K562 (cell line): ENCODE data around the gene GABRR3. TPM values are rescaled to one million over a fixed set of nuclear protein-coding genes. Genes with fewer than 3 reads are reported as not detected.

Source experiments
- ATAC-seq: fragments of 200-7000 bp; cut with Tn5 transposase; 3 replicates; pipeline ENCODE4 v1.9.1; 2020; ENCODE audit warnings: moderate library complexity
- BruUV-seq: library from RNA; stranded (reverse); fragments of 400-500 nt; replicated peaks from 2 replicates; lab custom pipeline; 2021; lab: Mats Ljungman, UMichigan
- CTCF ChIA-PET: fragments of 300-600 bp; formaldehyde crosslinking; extraction: SDS; loops from one replicate; lab custom pipeline; 2021; ENCODE audit warnings: low intra/inter-chr PET ratio; lab: Yijun Ruan, JAX
- POLR2A ChIA-PET: fragments of 300-600, 350-650 bp; sonication (Branson Sonifier 250); formaldehyde crosslinking; extraction: SDS; loops from one replicate; lab custom pipeline; 2021; ENCODE audit warnings: antibody characterized with exemption, inconsistent platforms; lab: Yijun Ruan, JAX
- DNase-seq, 4 experiments: peaks; one replicate each; pipeline versions ENCODE4 v3.0.0 to v3.0.0-alpha.2; 2011 to 2018; ENCODE audit warnings: low spot score in 3 of 4, mixed read lengths in 3 of 4; ENCODE audit errors: extremely low read depth in 1 of 4
- FAIRE-seq: peaks from 2 replicates; lab custom pipeline; 2011; peaks lifted over from hg19 to GRCh38; lab: Jason Lieb, UNC
- H2AFZ ChIP-seq: 2 replicates; pipeline ENCODE4 v1.6.0; 2011; ENCODE audit warnings: low read depth, low read length, control low read depth, inconsistent platforms
- H3K27ac ChIP-seq: fragments of 200-600 bp; 3 replicates; pipeline ENCODE4 v1.8.0; 2011; ENCODE audit warnings: low read depth, mild to moderate bottlenecking, control low read depth, inconsistent platforms, low read length, moderate library complexity, mixed read lengths; ENCODE audit errors: extremely low read depth
- H3K27me3 ChIP-seq, 2 experiments: fragments of 300-600 bp in 1 of 2; 2 replicates in 1 of 2; 3 replicates in 1 of 2; pipeline versions ENCODE4 v1.6.0 to v1.8.0; 2011; ENCODE audit warnings: inconsistent platforms in 2 of 2, low read length in 2 of 2, mild to moderate bottlenecking in 1 of 2, mixed read lengths in 1 of 2, moderate library complexity in 1 of 2; ENCODE audit not compliant: control insufficient read depth in 2 of 2, insufficient read depth in 2 of 2
- H3K36me3 ChIP-seq: fragments of 300-600 bp; 3 replicates; pipeline ENCODE4 v1.8.0; 2011; ENCODE audit warnings: mild to moderate bottlenecking, low read length, inconsistent platforms; ENCODE audit not compliant: control insufficient read depth, insufficient read depth
- H3K4me1 ChIP-seq, 2 experiments: fragments of 200-600 bp in 1 of 2; replicated peaks in 1 of 2; 2 replicates in 1 of 2; 3 replicates in 1 of 2; pipeline versions ENCODE4 v1.5.1 to v1.8.0; 2011; ENCODE audit warnings: inconsistent platforms in 2 of 2, low read length in 2 of 2, mild to moderate bottlenecking in 1 of 2, mixed read lengths in 1 of 2, moderate library complexity in 1 of 2; ENCODE audit not compliant: control insufficient read depth in 2 of 2, insufficient read depth in 2 of 2
- H3K4me2 ChIP-seq: 2 replicates; pipeline ENCODE4 v1.6.1; 2011; ENCODE audit warnings: low read length, control low read depth, inconsistent platforms, mixed read lengths; ENCODE audit not compliant: insufficient read depth
- H3K4me3 ChIP-seq: fragments of 200-600 bp; sonication (generic), shearing (Covaris generic); 2 replicates; pipeline ENCODE4 v1.5.1; 2016; ENCODE audit warnings: control low read depth, inconsistent platforms
- H3K79me2 ChIP-seq: fragments of 200-600 bp; 3 replicates; pipeline ENCODE4 v1.8.0; 2011; ENCODE audit warnings: low read length, inconsistent platforms; ENCODE audit not compliant: control insufficient read depth, insufficient read depth
- H3K9ac ChIP-seq, 2 experiments: 2 replicates each; pipeline versions ENCODE4 v1.6.0 to v1.6.1; 2011; ENCODE audit warnings: low read depth in 2 of 2, low read length in 2 of 2, control low read depth in 1 of 2, inconsistent platforms in 1 of 2, mild to moderate bottlenecking in 1 of 2, mixed read lengths in 1 of 2; ENCODE audit not compliant: insufficient read depth in 1 of 2
- H3K9me1 ChIP-seq: one replicate; pipeline ENCODE4 v1.6.0; 2011; ENCODE audit warnings: inconsistent platforms, mild to moderate bottlenecking, low read length, moderate library complexity; ENCODE audit not compliant: control insufficient read depth, insufficient read depth
- H3K9me3 ChIP-seq: replicated peaks from 2 replicates; pipeline ENCODE4 v1.5.1; 2011; ENCODE audit warnings: low read depth, low read length, inconsistent platforms; ENCODE audit not compliant: control insufficient read depth, insufficient read depth
- H4K20me1 ChIP-seq: replicated peaks from 2 replicates; pipeline ENCODE4 v1.6.1; 2011; ENCODE audit warnings: low read length, inconsistent platforms, mixed read lengths; ENCODE audit not compliant: control insufficient read depth, insufficient read depth
- ZNF263 ChIP-seq: sonication (generic); formaldehyde crosslinking; IDR thresholded peaks from 2 replicates; pipeline ENCODE4 v1.8.0; 2022; ENCODE audit warnings: mild to moderate bottlenecking, missing genetic modification reagents, borderline replicate concordance
- ZNF780A ChIP-seq: fragments of 250-450 bp; sonication (Bioruptor Pico); IDR thresholded peaks from 2 replicates; pipeline ENCODE4 v1.5.0; 2021; ENCODE audit warnings: mild to moderate bottlenecking
- ZZZ3 ChIP-seq: fragments of 450-650 bp; IDR thresholded peaks from 2 replicates; pipeline ENCODE4 v1.6.1; 2016; ENCODE audit warnings: antibody characterized with exemption, mild to moderate bottlenecking, moderate library complexity
- WGBS: fragments of 100-300 bp; shearing (Covaris generic); methylation state at CpG from one replicate; pipeline ENCODE4 v1.1.6; 2016; ENCODE audit warnings: low coverage, mixed read lengths; ENCODE audit not compliant: insufficient coverage; ENCODE audit errors: missing lambda C conversion rate; 5-methylcytosine and 5-hydroxymethylcytosine counted together
- in situ Hi-C: fragments of 300-500 bp; cut with MboI; formaldehyde crosslinking; loops from 4 replicates; pipeline ENCODE4 v1.15.0; 2018; ENCODE audit warnings: inconsistent platforms, mixed read lengths
- intact Hi-C: fragments of 100-400 bp; cut with micrococcal nuclease; formaldehyde crosslinking; loops from 2 replicates; pipeline ENCODE4 v1.14.2; 2022
- polyA plus RNA-seq, 8 experiments: library from polyadenylated mRNA; depleted of rRNA in 4 of 8; stranded (reverse) in 5 of 8; unstranded in 3 of 8; fragments of >200 nt; fragmentation: Nextera tagmentation in 2 of 8; fragmentation: Illumina TruSeq in 1 of 8; extraction: Ambion mirVana in 2 of 8; extraction: Trizol in 1 of 8; gene quantifications; 2 replicates each; pipeline versions ENCODE4 v1.2.1 to v1.2.3, GENCODE V29; 2011 to 2014; ENCODE audit warnings: inconsistent platforms in 1 of 8, missing spikeins in 1 of 8
- total RNA-seq, 7 experiments: library from RNA; depleted of rRNA in 6 of 7; stranded (reverse); fragments of >200 nt in 6 of 7; fragmentation: Illumina TruSeq in 2 of 7; extraction: Trizol in 2 of 7; gene quantifications; 2 replicates each; pipeline versions ENCODE4 v1.2.1 to v1.2.3, GENCODE V29; 2011 to 2021; ENCODE audit warnings: low replicate concordance in 1 of 7
- TF ChIP-seq, protein P1 (sequence below), 2 experiments: fragments of 450-650 bp in 1 of 2; sonication (generic) in 1 of 2; formaldehyde crosslinking in 1 of 2; IDR thresholded peaks in 1 of 2; conservative IDR thresholded peaks in 1 of 2; 2 replicates each; pipeline versions ENCODE4 v1.6.1 to v1.8.1; 2016 to 2023; ENCODE audit warnings: mild to moderate bottlenecking in 2 of 2, moderate library complexity in 2 of 2, inconsistent platforms in 1 of 2, missing genetic modification reagents in 1 of 2
- TF ChIP-seq, protein P2 (sequence below): sonication (generic); formaldehyde crosslinking; IDR thresholded peaks from 2 replicates; pipeline ENCODE4 v1.8.0; 2022; ENCODE audit warnings: mild to moderate bottlenecking, missing genetic modification reagents

The GABRR3 gene
- total and polyA plus RNA-seq, 9 of the 15 experiments (the other 6 are each of a cell fraction or from before 2014, with no cell fraction given): not detected

GRCh38 chr3:97949110-97949485 is 86.0 kb downstream of the GABRR3 start:
- Histone ChIP-seq H4K20me1 (no peaks in the 10 kb centered on the region), H3K4me1 (no peaks in the 10 kb centered on the region), H3K79me2 (no peaks in the 10 kb centered on the region), H3K9ac (no peak overlapping the region), H3K9me1 (no peaks in the 10 kb centered on the region), H2AFZ (no peak overlapping the region), H3K36me3 (peaks cover 82% of the 10 kb centered on the region), H3K27ac (no peak overlapping the region), H3K27me3 (no peaks in the 10 kb centered on the region), H3K4me2 (no peak overlapping the region), H3K4me3 (no peak overlapping the region), H3K9me3 (no peaks in the 10 kb centered on the region)
- ATAC-seq (no peak), FAIRE-seq (no peak), DNase-seq (no peak)
- intact Hi-C loops: no loop called here
- 93% methylated on average over 2 of the region's 2 CpGs for WGBS
- ChIA-PET POLR2A (no interaction called here), CTCF (no interaction called here)
- in situ Hi-C loops: no loop called here
- no peak for TF ChIP-seq ZNF780A (CRISPR knock-in tag)
- BruUV-seq: no TSS peak

DNA sequence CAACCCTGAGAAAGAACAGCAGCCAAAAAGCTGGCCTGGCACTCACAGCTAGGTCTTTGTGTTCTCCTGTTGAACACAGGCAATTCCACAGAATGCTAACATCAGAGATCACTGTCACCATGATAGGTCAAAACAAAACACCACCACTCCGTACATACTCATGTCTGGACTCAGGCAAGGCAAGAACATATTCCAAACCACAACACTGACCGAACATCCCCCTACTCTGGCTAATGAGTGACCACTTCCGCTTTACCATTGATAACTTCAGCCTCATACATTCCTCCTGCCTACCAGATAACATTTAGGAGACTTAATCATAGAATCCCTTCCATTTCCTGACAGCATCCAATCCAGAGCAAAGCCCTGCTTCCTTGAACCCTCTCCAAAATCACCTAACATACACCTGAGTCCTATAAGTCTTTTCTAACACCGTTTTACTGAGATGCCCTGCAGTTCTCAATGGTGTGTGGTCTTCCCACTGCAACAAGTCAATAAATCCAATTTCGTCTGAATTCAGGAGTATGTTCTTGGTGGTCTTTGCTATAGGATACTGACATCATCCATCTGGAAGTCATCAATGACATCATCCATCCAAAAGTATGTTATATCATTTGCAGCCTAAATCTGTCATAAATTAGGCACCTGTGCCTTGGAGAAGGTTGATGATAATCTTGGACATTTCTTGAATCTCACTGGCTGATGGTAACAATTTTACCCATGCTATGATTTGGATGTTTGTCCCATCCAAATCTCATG is 86.6 kb downstream of the GABRR3 start:
- H2AFZ ChIP-seq: no peak overlapping the region
- DNase-seq: no peak
- TF ChIP-seq ZZZ3 (no peak), ZNF263 (CRISPR knock-in tag) (no peak)
- TF ChIP-seq, protein P1, sequence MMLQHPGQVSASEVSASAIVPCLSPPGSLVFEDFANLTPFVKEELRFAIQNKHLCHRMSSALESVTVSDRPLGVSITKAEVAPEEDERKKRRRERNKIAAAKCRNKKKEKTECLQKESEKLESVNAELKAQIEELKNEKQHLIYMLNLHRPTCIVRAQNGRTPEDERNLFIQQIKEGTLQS (IDR thresholded peaks at IDR 0.05): peak; percentile 19; the same call in 1 of the 2 replicates
- TF ChIP-seq, protein P1 (CRISPR knock-in tag; conservative IDR thresholded peaks at IDR 0.05): no peak
- TF ChIP-seq, protein P2, sequence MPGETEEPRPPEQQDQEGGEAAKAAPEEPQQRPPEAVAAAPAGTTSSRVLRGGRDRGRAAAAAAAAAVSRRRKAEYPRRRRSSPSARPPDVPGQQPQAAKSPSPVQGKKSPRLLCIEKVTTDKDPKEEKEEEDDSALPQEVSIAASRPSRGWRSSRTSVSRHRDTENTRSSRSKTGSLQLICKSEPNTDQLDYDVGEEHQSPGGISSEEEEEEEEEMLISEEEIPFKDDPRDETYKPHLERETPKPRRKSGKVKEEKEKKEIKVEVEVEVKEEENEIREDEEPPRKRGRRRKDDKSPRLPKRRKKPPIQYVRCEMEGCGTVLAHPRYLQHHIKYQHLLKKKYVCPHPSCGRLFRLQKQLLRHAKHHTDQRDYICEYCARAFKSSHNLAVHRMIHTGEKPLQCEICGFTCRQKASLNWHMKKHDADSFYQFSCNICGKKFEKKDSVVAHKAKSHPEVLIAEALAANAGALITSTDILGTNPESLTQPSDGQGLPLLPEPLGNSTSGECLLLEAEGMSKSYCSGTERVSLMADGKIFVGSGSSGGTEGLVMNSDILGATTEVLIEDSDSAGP: no peak
- TF ChIP-seq, all 486 proteins: peak for 1
- no peak for FAIRE-seq
- Histone ChIP-seq H3K9me3 (no peaks in the 10 kb centered on the region), H3K4me1 (no peaks in the 10 kb centered on the region), H3K9me1 (no peaks in the 10 kb centered on the region), H3K9ac (no peak overlapping the region), H3K27ac (no peak overlapping the region), H3K36me3 (peaks cover 80% of the 10 kb centered on the region), H4K20me1 (no peaks in the 10 kb centered on the region), H3K27me3 (no peaks in the 10 kb centered on the region), H3K79me2 (no peaks in the 10 kb centered on the region), H3K4me2 (no peak overlapping the region), H3K4me3 (no peak overlapping the region)
- intact Hi-C loops: no loop called here
- no peak for ATAC-seq
- ChIA-PET CTCF (no interaction called here), POLR2A (no interaction called here)
- in situ Hi-C loops: no loop called here
- 87% methylated on average over 5 of the region's 5 CpGs for WGBS
- no TSS peak for BruUV-seq
